ENCODE data around the gene CDK5R2.

Gene CDK5R2

GRCh38 chr2:219009294-219009693 is 49.8 kb downstream of the CDK5R2 start:
- no peak for DNase-seq

- DNase-seq = no peak
Measured at GRCh38 chr2:219010162-219010756, 50.8 kb downstream of the CDK5R2 start.

- DNase-seq = no peak
Measured at GRCh38 chr2:219010873-219011272, 51.4 kb downstream of the CDK5R2 start.
